HG03097 (cell line): ENCODE data around the gene HSD17B12.
A peak's percentile ranks its signal among the peaks of the same experiment; 100 is the strongest.

Source experiments
- ATAC-seq: cut with Tn5 transposase; IDR thresholded peaks from one replicate; pipeline ENCODE4 v1.9.1; 2021; ENCODE audit not compliant: unreplicated experiment, low FRiP score

The HSD17B12 gene

DNA sequence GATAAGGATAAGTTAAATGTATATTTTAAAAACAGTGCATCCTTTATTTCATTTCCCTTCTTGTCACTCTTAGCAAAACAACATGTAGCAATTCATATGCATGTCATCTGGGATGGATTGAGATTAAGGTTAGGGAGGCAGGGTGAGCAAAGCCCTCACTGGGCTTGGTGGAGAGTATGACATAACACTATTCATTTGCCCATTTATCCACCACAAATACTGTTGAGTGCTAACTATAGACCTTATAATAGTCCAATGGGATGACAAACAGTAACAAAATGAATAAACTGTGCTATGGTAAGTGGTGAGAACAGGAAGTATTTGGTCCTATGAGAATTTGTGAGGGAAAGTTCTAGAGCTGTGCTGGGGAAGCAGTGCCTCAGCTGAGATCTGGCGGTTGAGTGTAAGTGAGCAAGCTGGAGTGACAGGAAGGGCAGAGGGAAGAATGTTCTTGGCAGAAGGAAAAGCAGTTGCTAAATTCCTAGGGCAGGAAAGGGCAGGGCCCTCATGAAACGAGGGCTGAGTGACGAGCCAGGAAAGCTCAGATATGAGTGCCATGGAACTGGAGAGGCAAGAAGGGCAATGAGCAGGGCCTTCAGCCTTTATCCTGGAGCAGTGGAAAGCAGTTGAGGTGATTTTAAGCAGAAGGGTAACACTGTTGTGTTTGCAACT lies 6.7 kb downstream of the HSD17B12 start:
- no peak for ATAC-seq

DNA sequence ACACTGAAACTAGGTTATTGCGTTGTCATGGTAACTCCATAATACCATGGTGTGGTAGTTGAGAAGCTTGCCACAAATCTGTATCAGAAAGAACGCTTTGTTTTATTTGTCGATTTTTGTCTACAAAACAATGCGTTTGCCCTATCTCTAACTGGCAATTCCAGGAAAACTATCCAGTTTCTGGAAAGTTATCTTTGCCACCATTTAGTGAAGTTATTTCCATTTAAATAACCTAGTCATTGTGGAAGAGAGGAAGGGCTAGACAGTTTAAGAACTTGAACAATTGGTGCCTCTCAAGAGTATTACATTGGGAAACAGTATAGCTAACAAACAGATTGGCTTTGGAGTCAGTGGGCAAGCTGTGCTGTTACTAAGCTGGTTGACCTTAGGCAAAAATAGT lies 7.9 kb downstream of the HSD17B12 start:
- ATAC-seq = no peak

DNA sequence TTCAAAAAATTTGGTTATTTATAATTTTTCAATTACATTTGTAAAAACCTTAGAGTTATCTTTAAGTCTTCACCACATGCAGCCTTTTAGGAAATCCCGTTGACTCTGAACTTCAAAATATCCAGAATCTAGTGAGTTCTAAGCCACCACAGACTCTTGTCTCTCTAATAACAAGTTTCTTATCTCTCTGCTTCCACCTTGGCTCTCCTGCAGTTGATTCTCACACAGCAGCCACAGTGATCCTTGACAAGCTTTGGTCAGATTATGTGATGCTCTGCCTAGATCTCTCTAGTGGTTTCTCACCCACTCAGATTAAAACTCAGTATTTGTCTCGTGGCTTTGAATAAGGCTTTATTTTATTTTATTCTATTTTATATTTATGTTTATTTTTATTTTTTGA lies 8.6 kb downstream of the HSD17B12 start:
- ATAC-seq = no peak

DNA sequence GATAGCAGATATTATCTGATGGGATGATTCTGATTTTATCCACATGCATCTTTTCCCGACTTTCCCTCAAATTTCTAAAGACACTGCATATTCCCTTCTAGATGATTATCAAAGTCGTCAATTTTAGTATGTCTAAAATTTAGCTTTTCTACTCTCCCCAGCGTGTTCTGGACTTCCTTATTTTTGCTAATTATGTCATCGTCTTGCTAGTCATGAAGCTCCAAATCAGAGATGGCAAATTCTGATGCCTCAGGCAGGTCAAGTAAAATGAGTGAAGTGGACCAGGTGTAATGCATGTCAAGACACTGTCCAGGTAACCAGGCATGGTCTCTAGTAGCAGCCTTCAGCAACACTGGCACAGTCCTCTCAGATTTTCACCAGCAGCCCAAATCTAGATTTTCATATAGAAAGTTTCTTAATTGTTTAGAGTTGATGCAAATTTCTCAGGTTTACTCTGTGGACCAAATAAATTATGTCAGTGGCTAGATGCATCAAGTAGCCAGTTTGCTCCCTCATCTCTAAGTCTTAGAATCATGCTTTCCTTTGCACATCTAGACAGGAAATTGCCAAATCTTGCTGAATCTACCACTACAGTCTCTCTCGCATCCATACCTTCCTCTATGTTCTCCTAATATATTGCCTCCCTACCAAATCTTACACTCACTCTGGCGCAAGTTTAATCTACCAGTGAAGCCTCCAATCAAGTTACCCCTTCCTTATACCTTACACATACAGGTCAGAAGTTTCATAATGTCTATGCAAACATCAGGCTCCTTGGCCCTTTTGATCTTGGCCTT lies 10.6 kb downstream of the HSD17B12 start:
- ATAC-seq = no peak

DNA sequence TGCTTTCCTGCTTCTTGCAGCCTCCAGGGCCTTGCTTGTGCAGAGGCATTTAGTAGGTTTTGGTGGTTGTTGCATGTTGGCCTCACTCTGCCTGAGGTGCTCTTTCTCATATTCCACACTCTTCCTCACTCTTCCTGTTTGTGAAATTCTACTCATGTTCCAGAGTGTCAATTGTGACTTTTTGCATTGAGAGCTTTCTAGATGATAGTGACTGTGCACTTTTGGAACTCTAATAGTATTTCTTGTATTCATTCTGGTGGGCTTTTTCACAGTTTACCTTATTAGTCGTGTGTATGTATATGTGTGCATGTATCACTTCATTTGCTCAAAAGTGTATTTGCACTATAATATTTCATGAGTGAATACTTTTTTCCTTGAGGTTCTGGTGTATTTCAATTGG lies 11.3 kb downstream of the HSD17B12 start:
- no peak for ATAC-seq

DNA sequence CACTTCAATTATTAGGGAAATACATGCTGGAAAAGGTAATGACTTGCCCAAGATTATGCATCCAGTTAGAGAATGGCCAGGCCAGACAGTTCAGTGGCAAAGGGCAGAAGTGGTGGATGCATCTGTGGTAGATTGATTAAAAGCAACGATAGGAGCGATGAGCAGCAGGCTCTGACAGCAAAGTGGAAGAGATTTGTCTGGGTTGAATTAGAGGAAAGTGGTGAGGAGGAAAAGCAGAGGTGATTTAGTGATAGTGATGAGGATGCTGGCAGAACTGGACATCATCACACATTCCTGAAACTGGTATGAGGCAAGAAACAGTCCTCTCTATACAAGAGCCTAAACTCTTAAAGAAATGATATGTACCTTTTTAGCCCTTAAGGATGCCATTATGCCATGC lies 12.5 kb downstream of the HSD17B12 start:
- no peak for ATAC-seq

DNA sequence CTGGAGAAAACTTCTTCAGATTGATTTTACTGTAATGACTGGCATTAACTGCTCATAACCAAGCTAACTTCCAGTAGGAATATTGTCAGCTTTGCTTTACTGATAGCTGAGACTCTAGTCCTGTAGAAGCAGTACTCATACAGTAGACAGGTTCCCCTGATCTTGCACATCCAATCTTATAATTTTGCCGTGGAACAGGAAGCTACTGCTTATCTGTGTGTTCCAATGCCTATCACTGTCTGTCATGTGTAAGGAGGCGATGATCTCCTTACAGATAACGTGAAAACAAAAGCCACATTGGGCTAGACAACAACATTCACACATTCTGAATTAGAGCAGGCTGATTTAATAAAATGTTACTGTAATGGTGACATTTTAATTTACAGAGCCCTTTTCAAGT lies 13.2 kb downstream of the HSD17B12 start:
- no peak for ATAC-seq

DNA sequence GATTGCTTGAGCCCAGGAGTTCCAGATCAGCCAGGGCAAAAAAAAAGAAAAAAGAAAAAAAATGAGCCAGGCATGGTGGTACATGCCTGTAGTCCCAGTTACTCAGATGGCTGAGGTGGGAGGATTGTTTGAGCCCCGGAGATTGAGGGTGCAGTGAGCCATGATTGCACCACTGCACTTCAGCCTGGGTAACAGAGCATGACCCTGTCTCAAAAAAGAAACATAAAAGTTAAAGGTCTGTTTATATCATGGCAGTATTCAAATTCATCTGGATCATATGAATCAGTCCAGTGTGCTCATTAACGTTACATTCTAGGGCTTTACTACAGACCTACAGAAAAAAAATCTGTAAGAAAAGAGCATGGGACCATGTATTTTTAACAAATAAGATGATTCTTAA lies 13.9 kb downstream of the HSD17B12 start:
- peak; percentile 75 for ATAC-seq

DNA sequence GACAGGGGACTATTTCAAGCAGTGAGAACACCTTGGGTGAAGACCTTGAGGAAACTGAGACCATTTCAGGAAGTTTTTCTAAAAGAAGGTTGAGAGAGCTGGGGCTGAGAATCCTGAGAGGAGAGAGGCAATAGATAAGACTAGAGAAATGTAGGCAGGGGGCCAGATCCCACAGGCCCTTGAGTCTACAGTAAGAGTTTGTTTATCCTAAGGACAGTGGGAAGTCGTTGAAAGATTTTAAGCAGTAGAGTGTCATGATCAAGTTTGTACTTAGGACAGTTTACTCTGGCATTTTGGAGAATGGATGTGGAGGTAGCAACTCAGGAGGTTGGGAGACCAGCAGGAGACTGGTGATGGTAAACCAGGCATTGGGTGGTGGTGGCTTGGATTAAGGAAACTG lies 17.1 kb downstream of the HSD17B12 start:
- ATAC-seq = no peak

DNA sequence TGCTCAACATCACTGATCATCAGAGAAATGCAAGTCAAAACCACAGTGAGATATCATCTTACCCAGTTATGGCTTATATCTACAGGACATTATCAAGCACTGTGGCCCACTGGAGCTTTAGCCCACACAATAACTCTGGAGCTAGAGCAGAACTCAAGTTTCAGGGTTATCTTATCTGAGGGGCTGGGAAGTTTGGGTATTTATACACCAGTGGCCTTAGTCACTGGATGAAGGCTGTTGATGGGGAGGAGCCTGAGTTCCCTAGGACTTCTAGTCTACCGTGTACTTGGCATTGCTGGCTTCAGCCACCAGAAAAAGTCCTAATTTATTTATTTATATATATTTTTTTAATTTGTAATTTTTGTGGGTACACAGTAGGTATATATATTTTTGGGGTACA lies 19.3 kb downstream of the HSD17B12 start:
- no peak for ATAC-seq

DNA sequence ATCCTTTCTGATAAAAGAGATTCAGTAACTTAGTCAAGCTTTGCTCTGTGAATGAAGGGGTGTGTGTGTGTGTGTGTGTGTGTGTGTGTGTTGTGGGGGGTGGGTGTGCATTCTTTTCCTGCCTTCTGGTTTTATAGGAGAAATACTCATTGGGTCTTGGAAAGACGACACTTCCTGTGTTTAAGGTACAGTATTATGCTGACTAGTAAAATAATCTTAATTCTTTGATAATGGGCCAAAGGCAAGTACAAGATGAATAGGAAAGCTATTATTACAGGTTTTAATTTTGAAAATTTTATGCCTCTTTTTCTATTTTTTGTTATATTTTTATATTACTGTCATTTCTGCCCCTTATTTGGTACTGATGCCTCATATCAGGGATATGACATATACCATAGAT lies 26.1 kb downstream of the HSD17B12 start:
- no peak for ATAC-seq

DNA sequence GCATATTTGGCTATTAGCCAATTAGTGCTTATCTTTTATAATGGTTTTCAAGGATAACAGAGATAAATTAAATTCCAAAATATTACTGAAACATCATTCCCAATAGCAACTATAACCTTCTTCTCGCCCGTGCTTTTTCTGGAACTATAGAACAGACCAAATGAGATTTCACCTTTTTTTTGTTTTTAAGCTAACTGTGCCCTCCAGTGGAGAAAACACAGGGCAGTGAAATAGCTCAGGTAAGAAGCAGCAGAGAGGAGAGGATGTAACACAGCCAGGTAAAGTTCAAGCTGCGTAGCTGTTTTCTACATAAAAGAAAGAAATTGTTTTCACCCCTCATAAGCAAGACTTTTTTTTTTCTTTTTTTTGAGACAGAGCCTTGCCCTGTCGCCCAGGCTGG lies 28.2 kb downstream of the HSD17B12 start:
- no peak for ATAC-seq

DNA sequence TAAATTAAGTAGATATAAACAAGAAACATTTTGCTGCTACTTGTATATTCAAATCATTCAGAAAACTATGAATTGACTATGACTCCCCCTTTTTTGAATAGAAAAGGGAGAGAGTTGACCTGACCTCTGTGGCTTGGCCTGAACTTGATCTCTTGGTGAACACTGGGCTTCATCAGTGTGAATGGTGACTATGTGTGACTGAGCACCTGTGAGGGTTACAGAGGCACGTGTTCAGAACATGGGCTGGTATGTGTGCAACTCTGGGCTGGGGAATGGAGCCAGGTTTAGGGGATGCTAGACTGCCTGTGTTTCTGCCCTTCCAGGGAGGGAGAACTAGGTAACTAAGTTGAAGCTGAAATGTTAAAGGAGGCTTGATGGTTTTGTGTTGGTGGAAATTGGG lies 29.2 kb downstream of the HSD17B12 start:
- no peak for ATAC-seq

DNA sequence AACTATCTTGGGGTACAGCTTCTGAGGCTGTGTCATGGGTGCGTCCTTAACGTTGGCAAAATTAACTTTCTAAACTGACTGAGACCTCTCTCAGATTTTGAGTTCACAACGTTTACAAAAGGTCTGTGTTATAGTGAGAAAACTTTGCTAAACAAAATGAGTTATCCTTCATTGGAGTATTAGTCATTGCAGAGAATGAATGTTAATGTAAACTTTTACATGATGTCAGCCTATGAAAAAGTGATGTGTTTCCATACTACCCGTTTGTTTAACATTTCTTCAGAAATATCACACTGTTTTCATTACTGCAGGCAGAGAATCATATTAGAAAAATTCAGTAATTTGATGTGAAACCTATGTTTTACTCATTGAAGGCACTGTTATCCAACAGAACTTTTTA lies 32.1 kb downstream of the HSD17B12 start:
- ATAC-seq = no peak

DNA sequence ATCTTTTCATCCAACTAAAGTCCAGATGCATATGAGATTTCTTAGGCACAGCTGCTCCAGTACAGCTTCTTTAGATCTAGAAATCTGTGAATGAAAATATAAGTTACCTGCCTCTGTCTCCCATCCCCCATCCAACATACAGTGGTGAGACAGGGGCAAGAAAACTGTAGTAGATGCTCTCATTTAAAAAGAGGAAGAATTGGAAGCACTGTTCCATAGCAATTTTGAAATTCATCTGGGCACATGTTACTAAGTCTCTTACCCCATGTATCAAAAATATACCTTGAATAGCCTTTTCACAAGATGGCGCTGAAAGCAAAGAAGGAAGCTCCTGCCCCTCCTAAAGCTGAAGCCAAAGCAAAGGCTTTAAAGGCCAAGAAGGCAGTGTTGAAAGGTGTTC lies 37.8 kb downstream of the HSD17B12 start:
- no peak for ATAC-seq

DNA sequence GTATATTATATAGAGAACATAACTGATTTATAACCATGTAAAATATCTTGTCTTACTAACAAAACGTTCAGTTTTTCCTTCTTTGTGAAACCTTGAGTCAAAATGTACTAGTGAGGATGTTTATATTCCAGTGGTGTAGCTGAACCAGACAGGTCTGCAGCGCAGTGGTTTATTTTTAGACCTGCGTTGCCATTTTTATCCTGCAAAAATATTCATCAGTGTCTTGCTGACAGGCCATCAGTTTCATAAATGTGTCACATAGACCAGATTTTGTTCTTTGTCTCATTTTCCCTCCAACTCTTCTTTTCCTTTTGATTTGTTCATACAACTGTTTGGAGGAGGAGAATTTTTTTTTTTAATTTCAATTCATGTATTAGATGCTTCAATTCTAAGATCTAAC lies 43.1 kb downstream of the HSD17B12 start:
- no peak for ATAC-seq

DNA sequence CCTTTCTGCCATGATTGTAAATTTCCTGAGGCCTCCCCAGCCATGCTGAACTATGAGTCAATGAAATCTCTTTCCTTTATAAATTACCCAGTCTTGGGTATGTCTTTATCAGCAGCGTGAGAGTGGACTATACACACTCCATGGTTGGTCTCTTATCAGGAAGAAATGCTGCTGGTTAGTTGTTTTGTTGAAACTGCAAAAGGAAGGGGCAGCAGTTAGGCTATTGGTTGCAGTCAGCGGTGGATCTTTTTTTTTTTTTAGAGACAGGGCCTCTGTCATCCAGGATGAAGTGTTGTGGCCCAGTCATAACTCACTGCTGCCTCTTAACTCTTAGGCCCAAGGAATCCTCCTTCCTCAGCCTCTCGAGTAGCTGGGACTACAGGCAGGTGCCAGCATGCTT lies 51.7 kb downstream of the HSD17B12 start:
- ATAC-seq = no peak

DNA sequence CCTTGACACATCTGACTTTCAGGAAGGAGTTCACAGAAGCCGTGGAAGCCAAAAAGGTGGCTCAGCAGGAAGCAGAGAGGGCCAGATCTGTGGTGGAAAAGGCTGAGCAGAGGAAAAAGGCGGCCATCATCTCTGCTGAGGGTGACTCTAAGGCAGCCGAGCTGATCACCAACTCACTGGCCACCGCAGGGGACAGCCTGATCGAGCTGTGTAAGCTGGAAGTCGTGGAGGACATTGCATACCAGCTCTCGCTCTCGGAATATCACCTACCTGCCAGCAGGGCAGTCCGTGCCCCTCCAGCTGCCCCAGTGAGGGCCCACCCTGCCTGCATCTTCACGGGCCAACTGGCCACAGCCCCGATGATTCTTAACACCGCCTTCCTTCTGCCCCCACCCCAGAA lies 53.7 kb downstream of the HSD17B12 start:
- ATAC-seq = no peak

DNA sequence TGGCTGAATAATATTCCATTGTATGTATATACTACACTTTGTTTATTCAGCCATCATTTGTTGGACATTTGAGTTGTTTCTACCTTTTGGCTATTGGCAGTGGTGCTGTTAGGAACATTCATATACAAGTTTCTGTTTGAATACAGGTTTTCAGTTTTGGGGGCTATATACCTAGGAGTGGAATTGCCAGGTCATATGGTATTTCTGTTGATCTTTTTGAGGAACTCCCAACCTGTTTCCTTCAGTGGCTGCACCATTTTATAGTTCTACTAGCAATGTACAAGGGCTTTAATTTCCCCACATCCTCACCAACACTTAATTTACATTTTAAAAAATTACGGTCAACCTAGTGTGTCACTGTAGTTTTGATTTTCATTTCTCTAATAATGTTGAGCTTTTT lies 54.6 kb downstream of the HSD17B12 start:
- ATAC-seq = no peak

DNA sequence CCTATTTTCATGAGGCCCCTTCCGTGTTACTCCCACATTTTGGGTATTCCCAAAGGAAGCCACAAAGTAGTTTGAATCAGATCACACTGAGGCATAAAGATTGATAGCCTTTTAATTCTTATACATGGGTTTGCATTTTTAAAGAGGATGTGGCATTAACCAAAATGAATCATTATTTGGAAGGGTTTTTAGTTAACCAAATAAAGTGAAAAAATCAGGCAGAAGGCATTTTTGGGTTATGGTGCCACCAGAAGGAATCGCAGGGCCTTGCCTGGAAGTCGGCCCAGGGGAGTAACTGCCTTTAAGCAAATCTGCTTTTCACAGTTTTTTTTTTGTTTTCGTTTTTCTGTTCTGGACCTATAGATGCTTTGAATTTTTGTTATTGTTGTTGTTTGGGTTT lies 55.4 kb downstream of the HSD17B12 start:
- no peak for ATAC-seq

DNA sequence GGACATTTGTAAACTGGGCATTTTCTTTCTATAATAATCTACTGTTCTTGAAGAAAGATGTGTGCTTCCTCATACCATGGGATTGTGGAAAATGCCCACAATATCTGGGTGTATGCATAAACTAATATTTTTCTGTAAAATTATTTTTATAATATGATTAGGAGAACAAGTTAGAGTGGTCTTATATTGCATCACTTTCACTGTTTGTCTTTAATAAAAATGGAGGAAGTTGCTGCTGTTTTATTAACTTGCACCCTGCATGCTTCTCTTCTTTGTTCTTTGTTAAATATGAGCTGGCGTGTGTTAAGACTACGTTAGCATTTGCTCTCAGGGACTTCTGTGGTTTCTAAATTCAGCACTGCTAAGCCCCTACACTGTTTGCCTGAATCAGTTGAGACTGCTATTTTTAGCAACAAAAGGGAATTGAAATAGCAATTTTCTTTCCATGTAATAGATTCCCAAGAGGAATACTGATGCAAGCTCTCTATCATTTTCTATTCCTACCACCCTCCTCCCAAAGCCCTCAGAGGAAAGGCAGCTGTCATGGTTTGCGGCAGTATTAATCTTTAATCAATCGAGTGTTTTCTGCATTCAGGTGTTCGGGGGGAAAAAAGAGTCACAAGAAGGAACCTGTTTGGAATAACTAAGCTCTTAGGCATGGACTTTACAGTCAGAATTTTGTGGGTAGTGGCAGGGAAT lies 56.1 kb downstream of the HSD17B12 start:
- no peak for ATAC-seq

DNA sequence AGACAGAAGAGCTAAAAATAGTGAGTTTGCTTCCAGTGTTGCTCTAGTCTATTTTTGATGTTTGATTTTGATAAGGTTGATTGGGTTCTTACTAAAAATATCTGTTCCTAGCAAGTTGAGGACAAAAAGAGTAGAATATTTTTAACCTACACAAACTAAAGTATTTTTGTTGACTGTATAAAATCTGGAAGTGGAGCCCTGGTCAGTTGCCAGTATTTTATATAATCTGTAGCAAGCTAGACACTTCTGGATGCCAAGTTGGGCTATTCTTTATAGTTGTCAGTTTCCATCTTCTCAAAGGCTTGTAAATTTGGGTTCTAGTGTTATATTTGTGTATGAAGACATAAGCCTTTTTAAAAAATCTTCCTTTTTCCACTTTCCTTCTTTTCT lies 56.7 kb downstream of the HSD17B12 start:
- no peak for ATAC-seq
